Measurements from ENCODE around the gene OCA2. TPM values are rescaled to one million over a fixed set of nuclear protein-coding genes. Genes with fewer than 3 reads are reported as not detected.

Gene OCA2
- total and polyA plus RNA-seq, 2 donors from 2014 or later, result 0.45 to 2.5 TPM

- Histone ChIP-seq H3K4me3 (ENCODE audit: low read length in 3 of 3) (no peak overlapping the region), H3K9ac (ENCODE audit: low read length in 3 of 3) (no peak overlapping the region), H3K27ac (ENCODE audit: low read depth in 2 of 2, low read length in 2 of 2) (no peak overlapping the region), H3K27me3 (ENCODE audit: control insufficient read depth, insufficient read depth, low read length) (no peaks in the 10 kb centered on the region), H3K4me1 (ENCODE audit: control insufficient read depth in 2 of 3, insufficient read depth in 2 of 3, low read depth in 1 of 3, low read length in 3 of 3) (no peaks in the 10 kb centered on the region), H3K36me3 (ENCODE audit: control insufficient read depth in 2 of 3, insufficient read depth in 3 of 3, low read length in 3 of 3) (no peaks in the 10 kb centered on the region), H3K9me3 (ENCODE audit: control insufficient read depth in 2 of 3, insufficient read depth in 1 of 3, low read length in 3 of 3) (no peaks in the 10 kb centered on the region)
- no peak for TF ChIP-seq CTCF (IDR thresholded peaks at IDR 0.05; ENCODE audit: borderline replicate concordance, extremely low read depth, insufficient read depth)
- intact Hi-C loops (cut with DNase I), result no loop called here
- no peak for DNase-seq
- no peak for FAIRE-seq
These were observed 233.7 kb downstream of the OCA2 start for GRCh38 chr15:27865323-27865922.

- H3K27me3 ChIP-seq (ENCODE audit: control insufficient read depth, insufficient read depth, low read length), result no peaks in the 10 kb centered on the region
- no peaks in the 10 kb centered on the region for H3K36me3 ChIP-seq (ENCODE audit: control insufficient read depth in 2 of 3, insufficient read depth in 3 of 3, low read length in 3 of 3)
- H3K4me1 ChIP-seq (ENCODE audit: control insufficient read depth in 2 of 3, insufficient read depth in 2 of 3, low read depth in 1 of 3, low read length in 3 of 3), result no peaks in the 10 kb centered on the region
- H3K4me3 ChIP-seq (ENCODE audit: low read length in 3 of 3), result no peak overlapping the region
- no peak for TF ChIP-seq CTCF (IDR thresholded peaks at IDR 0.05; ENCODE audit: borderline replicate concordance, extremely low read depth, insufficient read depth)
- FAIRE-seq (no peak), DNase-seq (no peak)
- H3K9me3 ChIP-seq (ENCODE audit: control insufficient read depth in 2 of 3, insufficient read depth in 1 of 3, low read length in 3 of 3), result no peaks in the 10 kb centered on the region
- no peak overlapping the region for H3K9ac ChIP-seq (ENCODE audit: low read length in 3 of 3)
- intact Hi-C loops (cut with DNase I), result no loop called here
- H3K27ac ChIP-seq (ENCODE audit: low read depth in 2 of 2, low read length in 2 of 2), result no peak overlapping the region
These were observed 234.4 kb downstream of the OCA2 start for GRCh38 chr15:27864719-27865118.

GRCh38 chr15:27864086-27864485 lies 235.0 kb downstream of the OCA2 start:
- FAIRE-seq, result no peak
- intact Hi-C loops (cut with DNase I), result no loop called here
- no peaks in the 10 kb centered on the region for H3K4me1 ChIP-seq (ENCODE audit: control insufficient read depth in 2 of 3, insufficient read depth in 2 of 3, low read depth in 1 of 3, low read length in 3 of 3)
- H3K27ac ChIP-seq (ENCODE audit: low read depth in 2 of 2, low read length in 2 of 2), result no peak overlapping the region
- TF ChIP-seq CTCF (IDR thresholded peaks at IDR 0.05; ENCODE audit: borderline replicate concordance, extremely low read depth, insufficient read depth), result no peak
- no peak overlapping the region for H3K4me3 ChIP-seq (ENCODE audit: low read length in 3 of 3)
- H3K36me3 ChIP-seq (ENCODE audit: control insufficient read depth in 2 of 3, insufficient read depth in 3 of 3, low read length in 3 of 3), result no peaks in the 10 kb centered on the region
- H3K9ac ChIP-seq (ENCODE audit: low read length in 3 of 3), result no peak overlapping the region
- H3K9me3 ChIP-seq (ENCODE audit: control insufficient read depth in 2 of 3, insufficient read depth in 1 of 3, low read length in 3 of 3), result no peaks in the 10 kb centered on the region
- H3K27me3 ChIP-seq (ENCODE audit: control insufficient read depth, insufficient read depth, low read length), result no peaks in the 10 kb centered on the region
- no peak for DNase-seq

- Histone ChIP-seq H3K9me3 (ENCODE audit: control insufficient read depth in 2 of 3, insufficient read depth in 1 of 3, low read length in 3 of 3) (no peaks in the 10 kb centered on the region), H3K4me3 (ENCODE audit: low read length in 3 of 3) (no peak overlapping the region), H3K27ac (ENCODE audit: low read depth in 2 of 2, low read length in 2 of 2) (no peak overlapping the region), H3K9ac (ENCODE audit: low read length in 3 of 3) (no peak overlapping the region), H3K36me3 (ENCODE audit: control insufficient read depth in 2 of 3, insufficient read depth in 3 of 3, low read length in 3 of 3) (no peaks in the 10 kb centered on the region), H3K27me3 (ENCODE audit: control insufficient read depth, insufficient read depth, low read length) (no peaks in the 10 kb centered on the region), H3K4me1 (ENCODE audit: control insufficient read depth in 2 of 3, insufficient read depth in 2 of 3, low read depth in 1 of 3, low read length in 3 of 3) (no peaks in the 10 kb centered on the region)
- DNase-seq (no peak), FAIRE-seq (no peak)
- TF ChIP-seq CTCF (IDR thresholded peaks at IDR 0.05; ENCODE audit: borderline replicate concordance, extremely low read depth, insufficient read depth), result no peak
- intact Hi-C loops (cut with DNase I), result no loop called here
These were observed 236.1 kb downstream of the OCA2 start for GRCh38 chr15:27863000-27863399.
